Neural progenitor cell (in vitro differentiated cells): ENCODE measurements around the gene THSD4.

Experiments used
- EZH2 ChIP-seq: fragments of 200-600 bp; sonication (generic); IDR thresholded peaks from 2 replicates; pipeline ENCODE4 v1.6.1; 2017; ENCODE audit warnings: antibody characterized with exemption, mild to moderate bottlenecking, moderate library complexity
- TF ChIP-seq, protein P1 (sequence below): fragments of 200-600 bp; sonication (generic); IDR thresholded peaks from 2 replicates; pipeline ENCODE4 v1.5.1; 2017; ENCODE audit warnings: antibody characterized with exemption, mild to moderate bottlenecking

DNA sequence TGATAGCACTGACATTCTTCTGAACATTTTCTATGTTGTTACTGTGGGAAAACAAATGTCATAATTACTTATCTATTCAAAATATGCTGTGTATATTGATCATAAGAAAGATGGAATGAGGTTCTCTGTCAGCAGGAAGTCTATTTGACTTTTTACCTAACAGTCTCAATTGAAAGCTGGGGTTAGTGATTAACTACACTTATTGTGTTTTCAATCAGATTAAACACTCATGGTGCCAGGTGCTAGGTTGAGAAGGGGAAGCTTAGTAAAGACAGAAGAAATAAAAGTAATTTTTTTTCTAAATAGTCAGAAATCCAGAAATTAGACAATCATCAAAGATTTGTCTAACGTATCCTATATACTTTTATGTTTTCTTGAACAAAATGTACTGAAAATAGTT, 414.1 kb downstream of the THSD4 start:
- no peak for TF ChIP-seq EZH2
- TF ChIP-seq, protein P1, sequence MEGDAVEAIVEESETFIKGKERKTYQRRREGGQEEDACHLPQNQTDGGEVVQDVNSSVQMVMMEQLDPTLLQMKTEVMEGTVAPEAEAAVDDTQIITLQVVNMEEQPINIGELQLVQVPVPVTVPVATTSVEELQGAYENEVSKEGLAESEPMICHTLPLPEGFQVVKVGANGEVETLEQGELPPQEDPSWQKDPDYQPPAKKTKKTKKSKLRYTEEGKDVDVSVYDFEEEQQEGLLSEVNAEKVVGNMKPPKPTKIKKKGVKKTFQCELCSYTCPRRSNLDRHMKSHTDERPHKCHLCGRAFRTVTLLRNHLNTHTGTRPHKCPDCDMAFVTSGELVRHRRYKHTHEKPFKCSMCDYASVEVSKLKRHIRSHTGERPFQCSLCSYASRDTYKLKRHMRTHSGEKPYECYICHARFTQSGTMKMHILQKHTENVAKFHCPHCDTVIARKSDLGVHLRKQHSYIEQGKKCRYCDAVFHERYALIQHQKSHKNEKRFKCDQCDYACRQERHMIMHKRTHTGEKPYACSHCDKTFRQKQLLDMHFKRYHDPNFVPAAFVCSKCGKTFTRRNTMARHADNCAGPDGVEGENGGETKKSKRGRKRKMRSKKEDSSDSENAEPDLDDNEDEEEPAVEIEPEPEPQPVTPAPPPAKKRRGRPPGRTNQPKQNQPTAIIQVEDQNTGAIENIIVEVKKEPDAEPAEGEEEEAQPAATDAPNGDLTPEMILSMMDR = no peak
